HCT116 (cell line): ENCODE measurements around the gene LAMA4. TPM values are rescaled to one million over a fixed set of nuclear protein-coding genes. Genes with fewer than 3 reads are reported as not detected.

Experiments
- ATAC-seq: fragments of 200-7000 bp; cut with Tn5 transposase; 2 replicates; pipeline ENCODE4 v1.9.1; 2020; ENCODE audit warnings: mild to moderate bottlenecking, moderate library complexity
- BruUV-seq: library from RNA; stranded (reverse); fragments of 400-500 nt; replicated peaks from 2 replicates; lab custom pipeline; 2021; lab: Mats Ljungman, UMichigan
- CTCF ChIA-PET: fragments of 300-600 bp; sonication (Branson Sonifier 250); formaldehyde crosslinking; loops from one replicate; lab custom pipeline; 2021; ENCODE audit warnings: antibody characterized with exemption; lab: Charles Lee
- POLR2A ChIA-PET: fragments of 300-600, 350-600 bp; sonication (Branson Sonifier 250); formaldehyde crosslinking; loops from one replicate; lab custom pipeline; 2021; ENCODE audit warnings: antibody characterized with exemption; lab: Charles Lee
- RAD21 ChIA-PET, 2 experiments: fragments of 300-600 bp; sonication (Branson Sonifier 250); formaldehyde crosslinking; loops; one replicate each; lab custom pipeline; 2023; ENCODE audit warnings: low total read pairs in 2 of 2; ENCODE audit not compliant: uncharacterized antibody in 2 of 2, unreplicated experiment in 2 of 2, low non-redundant PET in 1 of 2; lab: Charles Lee
- DNase-seq: peaks from one replicate; pipeline ENCODE4 v3.0.0-alpha.2; 2010; ENCODE audit warnings: low read depth, low spot score
- H2AFZ ChIP-seq: fragments of 200-600 bp; shearing (Covaris generic), sonication (generic); 2 replicates; pipeline ENCODE4 v1.6.1; 2017; ENCODE audit warnings: low read depth, mixed run types, mixed read lengths, antibody characterized with exemption, low read length; ENCODE audit not compliant: poor library complexity, severe bottlenecking
- H3K27ac ChIP-seq: 2 replicates; pipeline ENCODE4 v1.5.1; 2012; ENCODE audit warnings: low read depth, low read length
- H3K27me3 ChIP-seq: fragments of 200-600 bp; sonication (generic); 2 replicates; pipeline ENCODE4 v1.6.1; 2016; ENCODE audit warnings: mixed run types, low read length, mixed read lengths; ENCODE audit not compliant: insufficient read depth
- H3K36me3 ChIP-seq, 2 experiments: fragments of 200-500 bp in 1 of 2; fragments of 200-600 bp in 1 of 2; sonication (Bioruptor generic) in 1 of 2; sonication (generic) in 1 of 2; 2 replicates each; pipeline versions ENCODE4 v1.5.1 to v1.6.1; 2014 to 2016; ENCODE audit warnings: low read length in 2 of 2, inconsistent platforms in 1 of 2, mixed read lengths in 1 of 2, mixed run types in 1 of 2; ENCODE audit not compliant: insufficient read depth in 2 of 2, control insufficient read depth in 1 of 2
- H3K4me1 ChIP-seq, 2 experiments: fragments of 200-600 bp in 1 of 2; sonication (generic) in 1 of 2; 2 replicates each; pipeline versions ENCODE4 v1.5.1 to v1.6.1; 2012 to 2017; ENCODE audit warnings: low read length in 2 of 2, inconsistent platforms in 1 of 2, mild to moderate bottlenecking in 1 of 2, mixed read lengths in 1 of 2, mixed run types in 1 of 2, moderate library complexity in 1 of 2; ENCODE audit not compliant: insufficient read depth in 2 of 2, control insufficient read depth in 1 of 2
- H3K4me2 ChIP-seq: fragments of 200-600 bp; sonication (generic); 2 replicates; pipeline ENCODE4 v1.6.1; 2017; ENCODE audit warnings: mixed run types, low read length, mixed read lengths
- H3K4me3 ChIP-seq, 2 experiments: fragments of 200-600 bp in 1 of 2; sonication (generic) in 1 of 2; replicated peaks in 1 of 2; 2 replicates each; pipeline ENCODE4 v1.5.1; 2011 to 2016; ENCODE audit warnings: low read length in 2 of 2, control low read depth in 1 of 2, low read depth in 1 of 2, mild to moderate bottlenecking in 1 of 2, mixed read lengths in 1 of 2, mixed run types in 1 of 2
- H3K79me2 ChIP-seq: fragments of 200-600 bp; sonication (generic); 2 replicates; pipeline ENCODE4 v1.6.1; 2017; ENCODE audit warnings: mild to moderate bottlenecking, mixed run types, low read length, moderate library complexity, mixed read lengths; ENCODE audit not compliant: insufficient read depth
- H3K9ac ChIP-seq: fragments of 200-600 bp; sonication (generic); 2 replicates; pipeline ENCODE4 v1.6.1; 2016; ENCODE audit warnings: low read length, mixed read lengths
- H3K9me2 ChIP-seq: fragments of 200-600 bp; sonication (generic), shearing (Covaris generic); 2 replicates; pipeline ENCODE4 v1.6.1; 2017; ENCODE audit warnings: mixed run types, mild to moderate bottlenecking, moderate library complexity; ENCODE audit not compliant: insufficient read depth
- H3K9me3 ChIP-seq, 2 experiments: fragments of 200-500 bp in 1 of 2; fragments of 200-600 bp in 1 of 2; sonication (Bioruptor generic) in 1 of 2; sonication (generic) in 1 of 2; 2 replicates each; pipeline ENCODE4 v1.6.1; 2014 to 2017; ENCODE audit warnings: low read length in 2 of 2, mixed read lengths in 2 of 2, inconsistent platforms in 1 of 2, low read depth in 1 of 2, mild to moderate bottlenecking in 1 of 2, mixed run types in 1 of 2, moderate library complexity in 1 of 2; ENCODE audit not compliant: control insufficient read depth in 1 of 2, insufficient read depth in 1 of 2
- H4K20me1 ChIP-seq: fragments of 200-600 bp; sonication (generic), shearing (Covaris generic); 2 replicates; pipeline ENCODE4 v1.6.1; 2017; ENCODE audit warnings: mixed run types, mild to moderate bottlenecking, moderate library complexity; ENCODE audit not compliant: insufficient read depth
- CBX3 ChIP-seq: IDR thresholded peaks from 2 replicates; pipeline ENCODE4 v1.6.1; 2012; ENCODE audit warnings: low read depth
- CEBPB ChIP-seq: IDR thresholded peaks from 2 replicates; pipeline ENCODE4 v1.6.1; 2012; ENCODE audit warnings: low read depth
- ELF1 ChIP-seq: IDR thresholded peaks from 2 replicates; pipeline ENCODE4 v1.6.1; 2012; ENCODE audit warnings: low read depth, borderline replicate concordance
- EZH2phosphoT487 ChIP-seq: fragments of 200-600 bp; IDR thresholded peaks from 2 replicates; pipeline ENCODE4 v1.6.1; 2018; ENCODE audit warnings: antibody characterized with exemption, borderline replicate concordance
- JUND ChIP-seq: IDR thresholded peaks from 2 replicates; pipeline ENCODE4 v1.6.1; 2012
- SIN3A ChIP-seq: IDR thresholded peaks from 2 replicates; pipeline ENCODE4 v1.6.1; 2012; ENCODE audit warnings: low read depth
- YY1 ChIP-seq: IDR thresholded peaks from 2 replicates; pipeline ENCODE4 v1.6.1; 2011; ENCODE audit warnings: low read length, low read depth, moderate library complexity, mild to moderate bottlenecking; ENCODE audit not compliant: insufficient replicate concordance; ENCODE audit errors: extremely low read depth
- ZBTB33 ChIP-seq: IDR thresholded peaks from 2 replicates; pipeline ENCODE4 v1.6.1; 2011; ENCODE audit warnings: mild to moderate bottlenecking, low read length, moderate library complexity; ENCODE audit not compliant: insufficient replicate concordance; ENCODE audit errors: extremely low read depth
- ZFX ChIP-seq: fragments of 450-650 bp; IDR thresholded peaks from 2 replicates; pipeline ENCODE4 v1.6.1; 2017
- intact Hi-C: fragments of 100-400 bp; cut with micrococcal nuclease; formaldehyde crosslinking; loops from 2 replicates; pipeline ENCODE4 v1.10.0; 2022
- total RNA-seq: library from RNA; stranded (reverse); gene quantifications from one replicate; pipeline ENCODE4 v1.2.1, GENCODE V29; 2021; ENCODE audit not compliant: unreplicated experiment
- TF ChIP-seq, protein P1 (sequence below), 3 experiments: fragments of 200-600 bp in 1 of 3; sonication (generic) in 1 of 3; IDR thresholded peaks in 2 of 3; conservative IDR thresholded peaks in 1 of 3; 2 replicates each; pipeline ENCODE4 v1.5.1; 2012 to 2017; ENCODE audit warnings: low read depth in 2 of 3, low read length in 2 of 3, antibody characterized with exemption in 1 of 3, borderline replicate concordance in 1 of 3, control low read depth in 1 of 3, mild to moderate bottlenecking in 1 of 3, mixed read lengths in 1 of 3, mixed run types in 1 of 3, moderate library complexity in 1 of 3; ENCODE audit not compliant: insufficient read depth in 1 of 3
- TF ChIP-seq, protein P2 (sequence below): IDR thresholded peaks from 2 replicates; pipeline ENCODE4 v1.6.1; 2012
- TF ChIP-seq, protein P3 (sequence below): IDR thresholded peaks from 2 replicates; pipeline ENCODE4 v1.6.1; 2012

LAMA4 gene
- total RNA-seq, 1 experiment from 2014 or later: 2.2 TPM

GRCh38 chr6:112253498-112253840 is 898 bp downstream of the LAMA4 start:
- Histone ChIP-seq H3K4me2 (peak overlapping the region; percentile 86), H3K27me3 (no peaks in the 10 kb centered on the region), H2AFZ (peak overlapping the region; percentile 10), H3K9me3 (no peaks in the 10 kb centered on the region), H3K4me3 (peak overlapping the region; percentile 43 to 54), H3K27ac (no peak overlapping the region), H4K20me1 (no peaks in the 10 kb centered on the region), H3K9ac (peak overlapping the region; percentile 39), H3K79me2 (no peaks in the 10 kb centered on the region), H3K36me3 (no peaks in the 10 kb centered on the region), H3K9me2 (no peaks in the 10 kb centered on the region; the same call in 1 of the 2 replicates), H3K4me1 (peaks cover 0 to 23% of the 10 kb centered on the region in 2 experiments; a peak in 1 of 4 replicates)
- RAD21 ChIA-PET: no interaction called here
- intact Hi-C loops: no loop called here
- POLR2A ChIA-PET: no interaction called here
- DNase-seq (no peak), ATAC-seq (peak; percentile 46)
- TF ChIP-seq, protein P1, sequence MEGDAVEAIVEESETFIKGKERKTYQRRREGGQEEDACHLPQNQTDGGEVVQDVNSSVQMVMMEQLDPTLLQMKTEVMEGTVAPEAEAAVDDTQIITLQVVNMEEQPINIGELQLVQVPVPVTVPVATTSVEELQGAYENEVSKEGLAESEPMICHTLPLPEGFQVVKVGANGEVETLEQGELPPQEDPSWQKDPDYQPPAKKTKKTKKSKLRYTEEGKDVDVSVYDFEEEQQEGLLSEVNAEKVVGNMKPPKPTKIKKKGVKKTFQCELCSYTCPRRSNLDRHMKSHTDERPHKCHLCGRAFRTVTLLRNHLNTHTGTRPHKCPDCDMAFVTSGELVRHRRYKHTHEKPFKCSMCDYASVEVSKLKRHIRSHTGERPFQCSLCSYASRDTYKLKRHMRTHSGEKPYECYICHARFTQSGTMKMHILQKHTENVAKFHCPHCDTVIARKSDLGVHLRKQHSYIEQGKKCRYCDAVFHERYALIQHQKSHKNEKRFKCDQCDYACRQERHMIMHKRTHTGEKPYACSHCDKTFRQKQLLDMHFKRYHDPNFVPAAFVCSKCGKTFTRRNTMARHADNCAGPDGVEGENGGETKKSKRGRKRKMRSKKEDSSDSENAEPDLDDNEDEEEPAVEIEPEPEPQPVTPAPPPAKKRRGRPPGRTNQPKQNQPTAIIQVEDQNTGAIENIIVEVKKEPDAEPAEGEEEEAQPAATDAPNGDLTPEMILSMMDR (IDR thresholded peaks at IDR 0.05 in 2 of 3, conservative IDR thresholded peaks at IDR 0.05 in 1 of 3; ENCODE audit: borderline replicate concordance in 1 of 3, insufficient read depth in 1 of 3, low read depth in 2 of 3, low read length in 2 of 3): no peak
- TF ChIP-seq ELF1 (no peak), EZH2phosphoT487 (no peak), ZFX (no peak), CEBPB (no peak), JUND (no peak), ZBTB33 (no peak), YY1 (no peak), CBX3 (no peak), SIN3A (no peak)
- TF ChIP-seq, protein P2, sequence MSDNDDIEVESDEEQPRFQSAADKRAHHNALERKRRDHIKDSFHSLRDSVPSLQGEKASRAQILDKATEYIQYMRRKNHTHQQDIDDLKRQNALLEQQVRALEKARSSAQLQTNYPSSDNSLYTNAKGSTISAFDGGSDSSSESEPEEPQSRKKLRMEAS: no peak
- TF ChIP-seq, protein P3, sequence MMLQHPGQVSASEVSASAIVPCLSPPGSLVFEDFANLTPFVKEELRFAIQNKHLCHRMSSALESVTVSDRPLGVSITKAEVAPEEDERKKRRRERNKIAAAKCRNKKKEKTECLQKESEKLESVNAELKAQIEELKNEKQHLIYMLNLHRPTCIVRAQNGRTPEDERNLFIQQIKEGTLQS: no peak
- CTCF ChIA-PET: interaction anchor here (1.6 kb wide), 1 partner anchor 73 kb away, joined by 4 read pairs; no protein-coding TSS in a partner anchor
- BruUV-seq: no TSS peak
